Osteoblast (primary cell): Measurements from ENCODE around the gene HES4. TPM values are rescaled to one million over a fixed set of nuclear protein-coding genes. Genes with fewer than 3 reads are reported as not detected.
"Not testable (repeated sequence)": the region's sequence is repeated elsewhere in the genome, so short reads cannot be mapped to it uniquely, and the experiment has no call there.

Experiments used
- DNase-seq: peaks from one replicate; pipeline ENCODE4 v3.0.0; 2011; ENCODE audit warnings: low spot score, mixed read lengths; ENCODE audit not compliant: insufficient read length; ENCODE audit errors: missing footprints
- H2AFZ ChIP-seq: 2 replicates; pipeline ENCODE4 v1.6.0; 2011; ENCODE audit warnings: mild to moderate bottlenecking, low read length
- H3K27ac ChIP-seq: 2 replicates; pipeline ENCODE4 v1.5.1; 2011; ENCODE audit warnings: mild to moderate bottlenecking, low read depth, low read length, moderate library complexity
- H3K27me3 ChIP-seq: 2 replicates; pipeline ENCODE4 v1.6.0; 2012; ENCODE audit warnings: mild to moderate bottlenecking, control low read depth, inconsistent platforms, low read length, moderate library complexity; ENCODE audit not compliant: insufficient read depth
- H3K36me3 ChIP-seq: 2 replicates; pipeline ENCODE4 v1.5.1; 2011; ENCODE audit warnings: mild to moderate bottlenecking, low read length, control low read depth, moderate library complexity; ENCODE audit not compliant: insufficient read depth
- H3K4me1 ChIP-seq: 2 replicates; pipeline ENCODE4 v1.5.1; 2011; ENCODE audit warnings: mild to moderate bottlenecking, low read length, control low read depth, moderate library complexity; ENCODE audit not compliant: insufficient read depth
- H3K4me2 ChIP-seq: 2 replicates; pipeline ENCODE4 v1.6.0; 2011; ENCODE audit warnings: mild to moderate bottlenecking, low read length; ENCODE audit not compliant: insufficient read depth
- H3K4me3 ChIP-seq: fragments of 200-600 bp; sonication (generic); 3 replicates; pipeline ENCODE4 v1.5.1; 2012; ENCODE audit warnings: mild to moderate bottlenecking, low read length, inconsistent platforms; ENCODE audit not compliant: insufficient read depth
- H3K79me2 ChIP-seq: 2 replicates; pipeline ENCODE4 v1.6.0; 2012; ENCODE audit warnings: mild to moderate bottlenecking, low read length, control low read depth, inconsistent platforms; ENCODE audit not compliant: insufficient read depth
- H3K9me3 ChIP-seq: 2 replicates; pipeline ENCODE4 v1.5.1; 2011; ENCODE audit warnings: low read depth, low read length, control low read depth
- H4K20me1 ChIP-seq: 2 replicates; pipeline ENCODE4 v1.6.0; 2012; ENCODE audit warnings: mild to moderate bottlenecking, low read length, control low read depth; ENCODE audit not compliant: insufficient read depth
- total RNA-seq: library from RNA; depleted of rRNA; stranded (reverse); fragments of >200 nt; gene quantifications from 2 replicates; pipeline ENCODE4 v1.2.3, GENCODE V29; 2012
- TF ChIP-seq, protein P1 (sequence below): IDR thresholded peaks from 2 replicates; pipeline ENCODE4 v1.5.1; 2011; ENCODE audit warnings: mild to moderate bottlenecking, low read depth, low read length, moderate library complexity; ENCODE audit errors: extremely low read depth

The HES4 gene
- total RNA-seq, 1 donor = 0.72 TPM

DNA sequence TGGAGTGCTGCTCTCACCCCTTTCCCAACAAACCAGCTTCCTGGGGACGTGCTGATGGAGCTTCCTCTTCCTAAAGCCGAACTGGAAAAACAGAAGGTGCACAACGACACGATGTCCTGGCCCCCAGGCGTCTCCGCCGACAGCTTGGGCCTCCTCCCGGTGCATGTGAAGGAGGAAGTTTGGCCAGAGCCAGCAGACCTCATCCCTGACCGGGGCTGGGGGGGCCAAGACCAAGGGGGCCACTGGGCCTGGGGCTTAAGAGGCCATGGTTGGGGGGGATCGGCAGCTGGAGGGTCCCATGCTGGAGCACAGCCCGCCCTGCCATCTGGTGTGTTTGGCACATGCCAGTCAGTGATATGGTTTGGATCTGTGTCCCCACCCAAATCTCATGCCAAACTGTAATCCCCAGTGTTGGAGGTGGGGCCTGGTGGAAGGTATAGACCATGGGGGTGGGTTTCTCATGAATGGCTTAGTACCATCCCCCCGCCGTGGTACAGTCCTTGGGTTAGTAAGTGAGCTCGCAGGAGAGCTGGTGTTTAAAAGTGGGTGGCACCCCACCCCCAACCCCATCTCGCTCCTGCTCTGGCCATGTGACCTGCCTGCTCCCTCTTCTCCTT, 6.4 kb downstream of the HES4 start:
- TF ChIP-seq, protein P1, sequence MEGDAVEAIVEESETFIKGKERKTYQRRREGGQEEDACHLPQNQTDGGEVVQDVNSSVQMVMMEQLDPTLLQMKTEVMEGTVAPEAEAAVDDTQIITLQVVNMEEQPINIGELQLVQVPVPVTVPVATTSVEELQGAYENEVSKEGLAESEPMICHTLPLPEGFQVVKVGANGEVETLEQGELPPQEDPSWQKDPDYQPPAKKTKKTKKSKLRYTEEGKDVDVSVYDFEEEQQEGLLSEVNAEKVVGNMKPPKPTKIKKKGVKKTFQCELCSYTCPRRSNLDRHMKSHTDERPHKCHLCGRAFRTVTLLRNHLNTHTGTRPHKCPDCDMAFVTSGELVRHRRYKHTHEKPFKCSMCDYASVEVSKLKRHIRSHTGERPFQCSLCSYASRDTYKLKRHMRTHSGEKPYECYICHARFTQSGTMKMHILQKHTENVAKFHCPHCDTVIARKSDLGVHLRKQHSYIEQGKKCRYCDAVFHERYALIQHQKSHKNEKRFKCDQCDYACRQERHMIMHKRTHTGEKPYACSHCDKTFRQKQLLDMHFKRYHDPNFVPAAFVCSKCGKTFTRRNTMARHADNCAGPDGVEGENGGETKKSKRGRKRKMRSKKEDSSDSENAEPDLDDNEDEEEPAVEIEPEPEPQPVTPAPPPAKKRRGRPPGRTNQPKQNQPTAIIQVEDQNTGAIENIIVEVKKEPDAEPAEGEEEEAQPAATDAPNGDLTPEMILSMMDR = no peak
- H3K4me1 ChIP-seq = no peaks in the 10 kb centered on the region
- H3K36me3 ChIP-seq = no peaks in the 10 kb centered on the region
- no peaks in the 10 kb centered on the region for H3K79me2 ChIP-seq
- no peak overlapping the region for H3K4me3 ChIP-seq
- H2AFZ ChIP-seq = no peak overlapping the region
- H3K4me2 ChIP-seq = no peak overlapping the region
- H3K27ac ChIP-seq = no peak overlapping the region
- DNase-seq = peak; percentile 46
- H3K27me3 ChIP-seq = peaks cover 18% of the 10 kb centered on the region
- no peaks in the 10 kb centered on the region for H3K9me3 ChIP-seq
- no peaks in the 10 kb centered on the region for H4K20me1 ChIP-seq

DNA sequence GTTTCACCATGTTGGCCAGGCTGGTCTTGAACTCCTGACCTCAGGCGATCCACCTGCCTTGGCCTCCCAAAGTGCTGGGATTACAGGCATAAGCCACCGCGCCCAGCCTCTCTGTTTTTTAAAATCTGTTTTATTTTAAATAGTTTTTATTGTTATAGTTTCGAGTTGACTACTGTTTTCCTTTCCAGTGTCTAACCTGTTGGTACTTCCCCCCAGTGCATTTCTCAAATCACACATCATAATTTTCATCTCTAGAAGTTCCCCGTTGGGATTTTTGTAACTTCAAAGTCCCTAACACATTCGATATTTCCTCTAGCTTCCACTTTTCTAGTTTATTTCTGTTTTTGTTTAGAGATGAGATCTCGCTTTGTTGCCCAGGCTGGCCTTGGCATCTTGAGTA, 7.5 kb downstream of the HES4 start:
- Histone ChIP-seq H3K4me2 (no peak overlapping the region), H2AFZ (no peak overlapping the region), H4K20me1 (no peaks in the 10 kb centered on the region), H3K36me3 (no peaks in the 10 kb centered on the region), H3K4me3 (no peak overlapping the region), H3K27ac (no peak overlapping the region), H3K9me3 (no peaks in the 10 kb centered on the region), H3K27me3 (peaks cover 7% of the 10 kb centered on the region), H3K4me1 (no peaks in the 10 kb centered on the region), H3K79me2 (no peaks in the 10 kb centered on the region)
- DNase-seq = no peak
- TF ChIP-seq, protein P1 = no peak

DNA sequence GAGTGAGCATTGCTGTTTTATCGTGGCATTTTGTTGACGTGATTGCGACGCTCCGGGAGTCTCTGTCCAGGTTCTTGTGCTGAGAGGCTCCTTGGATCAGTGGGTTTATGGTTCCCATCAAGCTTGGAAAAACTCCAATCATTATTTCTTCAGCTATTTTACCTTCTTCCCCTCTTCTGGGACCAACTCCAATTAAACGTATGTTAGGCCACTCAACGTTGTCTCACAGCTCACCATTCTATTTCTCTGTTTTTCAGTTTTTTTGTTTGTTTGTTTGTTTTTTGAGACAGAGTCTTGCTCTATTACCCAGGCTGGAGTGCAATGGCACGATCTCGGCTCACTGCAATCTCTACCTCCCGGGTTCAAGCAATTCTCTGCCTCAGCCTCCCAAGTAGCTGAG, 8.0 kb downstream of the HES4 start:
- H3K4me3 ChIP-seq = no peak overlapping the region
- H3K79me2 ChIP-seq = no peaks in the 10 kb centered on the region
- peak; percentile 32 for DNase-seq
- H3K4me2 ChIP-seq = no peak overlapping the region
- no peaks in the 10 kb centered on the region for H3K36me3 ChIP-seq
- H3K27ac ChIP-seq = no peak overlapping the region
- no peaks in the 10 kb centered on the region for H4K20me1 ChIP-seq
- no peaks in the 10 kb centered on the region for H3K4me1 ChIP-seq
- peaks cover 2% of the 10 kb centered on the region for H3K27me3 ChIP-seq
- no peaks in the 10 kb centered on the region for H3K9me3 ChIP-seq
- no peak overlapping the region for H2AFZ ChIP-seq
- TF ChIP-seq, protein P1 = no peak

DNA sequence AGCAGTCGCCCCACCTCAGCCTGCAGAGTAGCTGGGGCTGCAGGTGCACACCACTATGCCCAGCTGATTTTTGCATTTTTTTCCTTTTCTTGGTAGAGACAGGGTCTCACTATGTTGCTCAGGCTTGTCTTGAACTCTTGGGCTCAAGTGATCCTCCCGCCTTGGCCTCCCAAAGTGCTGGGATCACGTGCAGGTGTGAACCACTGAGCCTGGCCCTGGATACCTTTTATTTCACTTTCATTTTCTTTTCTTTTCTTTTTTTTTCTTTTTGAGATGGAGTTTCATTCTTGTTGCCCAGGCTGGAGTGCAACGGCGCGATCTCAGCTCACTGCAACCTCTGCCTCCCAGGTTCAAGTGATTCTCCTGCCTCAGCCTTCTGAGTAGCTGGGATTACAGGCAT, 8.6 kb downstream of the HES4 start:
- not testable (repeated sequence) for H3K4me3 ChIP-seq, H3K27ac ChIP-seq, H3K36me3 ChIP-seq, H3K4me2 ChIP-seq, H3K4me1 ChIP-seq, H3K9me3 ChIP-seq, H3K27me3 ChIP-seq, H2AFZ ChIP-seq, H3K79me2 ChIP-seq, DNase-seq, H4K20me1 ChIP-seq

DNA sequence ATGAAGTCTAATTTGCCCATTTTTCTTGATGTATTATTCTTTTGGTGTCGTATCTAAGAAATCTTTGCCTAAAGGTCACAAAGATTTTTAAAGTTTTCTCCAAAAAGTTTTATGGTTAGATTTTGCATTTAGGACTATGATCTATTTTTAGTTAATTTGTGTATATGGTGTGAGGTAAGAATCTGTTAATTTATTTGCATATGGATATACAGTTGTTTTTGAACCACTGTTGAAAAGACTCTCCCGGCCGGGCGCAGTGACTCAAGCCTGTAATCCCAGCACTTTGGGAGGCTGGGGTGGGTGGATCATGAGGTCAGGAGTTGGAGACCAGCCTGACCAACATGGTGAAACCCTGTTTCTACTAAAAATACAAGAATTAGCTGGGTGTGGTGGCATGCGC, 11.8 kb downstream of the HES4 start:
- not testable (repeated sequence) for H3K4me3 ChIP-seq, H3K4me2 ChIP-seq, H3K4me1 ChIP-seq, H3K9me3 ChIP-seq, H3K27ac ChIP-seq, H2AFZ ChIP-seq, H3K36me3 ChIP-seq, H3K79me2 ChIP-seq, H3K27me3 ChIP-seq, H4K20me1 ChIP-seq
- peak; percentile 18 for DNase-seq
